ENCODE data around the gene GLYR1. TPM values are rescaled to one million over a fixed set of nuclear protein-coding genes. Genes with fewer than 3 reads are reported as not detected.

GLYR1 gene
- total and polyA plus RNA-seq, 2 donors from 2014 or later = 47.9 to 119 TPM

GRCh38 chr16:4753227-4753626 is 93.9 kb downstream of the GLYR1 start:
- H3K36me3 ChIP-seq (ENCODE audit: control insufficient read depth in 2 of 3, insufficient read depth in 3 of 3, low read length in 3 of 3) = peaks cover 7 to 23% (median 21%) of the 10 kb centered on the region in 3 donors
- no peak for FAIRE-seq
- peaks cover 0 to 2% (median 0%) of the 10 kb centered on the region in 3 donors for H3K9me3 ChIP-seq (ENCODE audit: control insufficient read depth in 2 of 3, insufficient read depth in 1 of 3, low read length in 3 of 3)
- no peak overlapping the region for H3K9ac ChIP-seq (ENCODE audit: low read length in 3 of 3)
- DNase-seq = no peak
- intact Hi-C loops (cut with DNase I) = no loop called here
- H3K4me1 ChIP-seq (ENCODE audit: control insufficient read depth in 2 of 3, insufficient read depth in 2 of 3, low read depth in 1 of 3, low read length in 3 of 3) = no peaks in the 10 kb centered on the region
- H3K27ac ChIP-seq (ENCODE audit: low read depth in 2 of 2, low read length in 2 of 2) = no peak overlapping the region
- TF ChIP-seq CTCF (IDR thresholded peaks at IDR 0.05; ENCODE audit: borderline replicate concordance, extremely low read depth, insufficient read depth) = no peak
- H3K27me3 ChIP-seq (ENCODE audit: control insufficient read depth, insufficient read depth, low read length) = no peaks in the 10 kb centered on the region
- no peak overlapping the region for H3K4me3 ChIP-seq (ENCODE audit: low read length in 3 of 3)

Other genes with a start within 250 kb of the GLYR1 start
- 38.3 TPM for gene UBALD1, start 232.4 kb downstream of the GLYR1 start, total RNA-seq
- gene UBALD1, start 232.4 kb downstream of the GLYR1 start, polyA plus RNA-seq (ENCODE audit: insufficient read depth, low read depth, low replicate concordance) = 31.8 TPM
- gene MGRN1, start 222.5 kb downstream of the GLYR1 start, total RNA-seq = 90.8 TPM
- gene MGRN1, start 222.5 kb downstream of the GLYR1 start, polyA plus RNA-seq (ENCODE audit: insufficient read depth, low read depth, low replicate concordance) = 19.7 TPM
- gene NUDT16L1, start 153.7 kb downstream of the GLYR1 start, total RNA-seq = 30.6 TPM
- 69.4 TPM for gene NUDT16L1, start 153.7 kb downstream of the GLYR1 start, polyA plus RNA-seq (ENCODE audit: insufficient read depth, low read depth, low replicate concordance)
- 27.6 TPM for gene ANKS3, start 113.0 kb downstream of the GLYR1 start, total RNA-seq
- gene ANKS3, start 113.0 kb downstream of the GLYR1 start, polyA plus RNA-seq (ENCODE audit: insufficient read depth, low read depth, low replicate concordance) = 20.7 TPM
- gene DNAAF8, start 112.8 kb downstream of the GLYR1 start, total RNA-seq = 1.8 TPM
- gene DNAAF8, start 112.8 kb downstream of the GLYR1 start, polyA plus RNA-seq (ENCODE audit: insufficient read depth, low read depth, low replicate concordance) = 4.0 TPM
- gene ZNF500, start 80.1 kb downstream of the GLYR1 start, total RNA-seq = 18.3 TPM
- gene ZNF500, start 80.1 kb downstream of the GLYR1 start, polyA plus RNA-seq (ENCODE audit: insufficient read depth, low read depth, low replicate concordance) = 4.9 TPM
- gene SEPTIN12, start 58.9 kb downstream of the GLYR1 start, total RNA-seq = not detected
- not detected for gene SEPTIN12, start 58.9 kb downstream of the GLYR1 start, polyA plus RNA-seq (ENCODE audit: insufficient read depth, low read depth, low replicate concordance)
- gene SMIM22, start 51.9 kb downstream of the GLYR1 start, total RNA-seq = 36.5 TPM
- 74.2 TPM for gene SMIM22, start 51.9 kb downstream of the GLYR1 start, polyA plus RNA-seq (ENCODE audit: insufficient read depth, low read depth, low replicate concordance)
- gene ROGDI, start 44.7 kb downstream of the GLYR1 start, total RNA-seq = 20.8 TPM
- gene ROGDI, start 44.7 kb downstream of the GLYR1 start, polyA plus RNA-seq (ENCODE audit: insufficient read depth, low read depth, low replicate concordance) = 86.1 TPM
- gene UBN1, start 193 bp upstream of the GLYR1 start, total RNA-seq = 28.6 TPM
- 6.1 TPM for gene UBN1, start 193 bp upstream of the GLYR1 start, polyA plus RNA-seq (ENCODE audit: insufficient read depth, low read depth, low replicate concordance)
- gene PPL, start 89.9 kb upstream of the GLYR1 start, total RNA-seq = 78.4 TPM
- gene PPL, start 89.9 kb upstream of the GLYR1 start, polyA plus RNA-seq (ENCODE audit: insufficient read depth, low read depth, low replicate concordance) = 7.7 TPM
- 0.16 TPM for gene SEC14L5, start 111.0 kb upstream of the GLYR1 start, total RNA-seq
- 0.13 TPM for gene SEC14L5, start 111.0 kb upstream of the GLYR1 start, polyA plus RNA-seq (ENCODE audit: insufficient read depth, low read depth, low replicate concordance)
- 13.8 TPM for gene NAGPA, start 186.6 kb upstream of the GLYR1 start, total RNA-seq
- 14.5 TPM for gene NAGPA, start 186.6 kb upstream of the GLYR1 start, polyA plus RNA-seq (ENCODE audit: insufficient read depth, low read depth, low replicate concordance)
- gene C16orf89, start 218.7 kb upstream of the GLYR1 start, total RNA-seq = 5.4 TPM
- 68.4 TPM for gene C16orf89, start 218.7 kb upstream of the GLYR1 start, polyA plus RNA-seq (ENCODE audit: insufficient read depth, low read depth, low replicate concordance)
- 23.4 TPM for gene ALG1, start 224.6 kb upstream of the GLYR1 start, total RNA-seq
- gene ALG1, start 224.6 kb upstream of the GLYR1 start, polyA plus RNA-seq (ENCODE audit: insufficient read depth, low read depth, low replicate concordance) = 26.4 TPM

All from kidney (tissue), 14 donors.